ENCODE results near the gene TMEM141. TPM values are rescaled to one million over a fixed set of nuclear protein-coding genes. Genes with fewer than 3 reads are reported as not detected.
A peak's percentile ranks its signal among the peaks of the same experiment; 100 is the strongest.
"Not testable (repeated sequence)": the region's sequence is repeated elsewhere in the genome, so short reads cannot be mapped to it uniquely, and the experiment has no call there.

TMEM141 gene
- total RNA-seq, 2 donors from 2014 or later: 16.5 to 21.8 TPM

DNA sequence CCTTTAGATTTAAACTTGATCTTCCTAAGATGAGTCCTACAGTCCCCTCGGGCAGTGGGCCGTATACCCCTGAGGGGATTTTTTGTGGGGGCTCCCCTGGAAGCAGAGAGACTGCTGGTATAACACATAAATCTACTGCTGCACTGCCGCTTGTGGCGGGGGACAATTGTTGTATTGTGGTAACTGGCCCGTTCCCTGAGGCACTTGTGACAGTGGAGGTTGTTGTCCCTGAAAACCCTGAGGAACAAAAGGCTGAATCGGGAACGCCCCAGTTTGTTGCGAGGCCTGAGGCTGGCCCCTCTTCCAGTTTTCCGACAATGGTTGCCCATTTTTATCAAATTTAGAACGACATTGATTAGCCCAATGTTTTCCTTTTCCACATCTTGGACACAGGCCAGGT lies 4.7 kb upstream of the TMEM141 start:
- Mint-ChIP-seq H3K4me1 (peaks cover 21% of the 10 kb centered on the region), H3K27ac (peak overlapping the region; percentile 43), H3K36me3 (ENCODE audit: low read depth) (no peaks in the 10 kb centered on the region), H3K27me3 (peaks cover 10% of the 10 kb centered on the region), H3K4me3 (no peak overlapping the region)
- DNase-seq (no peak), ATAC-seq (no peak)
- no peaks in the 10 kb centered on the region for H3K9me3 ChIP-seq (ENCODE audit: control insufficient read depth, low read length, poor library complexity, severe bottlenecking)

DNA sequence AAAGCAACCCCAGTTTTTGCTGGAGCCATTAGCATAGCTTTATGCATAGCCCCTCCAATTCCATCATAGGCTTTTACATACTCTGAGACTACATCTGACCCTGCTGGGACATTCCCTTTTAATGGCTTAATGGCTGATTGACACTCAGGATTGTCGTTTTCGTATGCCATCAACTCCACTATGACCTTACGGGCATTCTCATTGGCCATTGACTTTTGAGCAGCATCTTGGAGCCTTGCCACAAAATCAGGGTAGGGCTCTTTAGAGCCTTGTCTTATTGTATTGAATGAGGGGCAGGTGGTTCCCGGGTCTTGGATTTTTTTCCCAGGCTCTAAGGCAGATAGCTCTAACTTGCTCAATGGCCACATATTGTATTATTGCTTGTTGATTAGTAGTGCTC lies 4.2 kb upstream of the TMEM141 start:
- H3K9me3 ChIP-seq (ENCODE audit: control insufficient read depth, low read length, poor library complexity, severe bottlenecking); ATAC-seq; H3K36me3 Mint-ChIP-seq (ENCODE audit: low read depth); H3K4me3 Mint-ChIP-seq; DNase-seq: not testable (repeated sequence)
- Mint-ChIP-seq H3K27ac (peak overlapping the region; percentile 43), H3K27me3 (peaks cover 10% of the 10 kb centered on the region), H3K4me1 (peaks cover 23% of the 10 kb centered on the region)

DNA sequence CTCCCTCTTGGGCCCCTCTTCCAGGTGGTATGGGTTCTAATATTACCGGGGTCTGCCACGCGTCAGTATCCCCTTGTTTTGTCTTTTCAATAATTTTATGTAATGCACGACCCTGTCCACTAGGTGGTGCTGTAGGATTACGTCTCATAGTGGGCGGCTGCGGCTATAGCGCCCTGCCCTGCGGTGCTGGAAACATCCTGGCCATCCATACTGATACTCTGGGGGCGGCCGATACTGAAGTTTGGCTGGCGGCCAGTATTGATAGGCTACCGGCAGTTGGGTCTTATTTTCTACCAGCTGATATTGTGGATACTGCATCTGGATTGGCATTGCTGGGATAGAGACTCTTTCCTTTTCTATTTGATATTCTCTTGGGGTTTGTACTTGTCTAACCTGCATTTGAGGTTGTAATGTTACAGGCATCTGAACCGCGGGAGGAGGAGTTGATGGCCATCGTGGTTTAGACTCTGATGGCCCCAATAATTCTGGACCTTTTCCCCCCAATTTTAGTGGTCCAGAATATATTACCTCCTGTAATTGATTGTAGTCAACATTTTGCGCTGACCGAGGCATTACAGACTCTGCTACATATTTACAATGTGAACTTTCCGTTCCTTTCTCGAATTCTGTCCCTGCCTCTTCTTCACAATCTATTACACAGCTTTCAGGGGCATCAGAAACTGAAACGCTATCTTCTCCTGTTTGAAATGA lies 3.3 kb upstream of the TMEM141 start:
- no peak for ATAC-seq
- H3K27me3 Mint-ChIP-seq: peaks cover 10% of the 10 kb centered on the region
- no peaks in the 10 kb centered on the region for H3K36me3 Mint-ChIP-seq (ENCODE audit: low read depth)
- H3K4me3 Mint-ChIP-seq: peak overlapping the region; percentile 36
- H3K4me1 Mint-ChIP-seq: peaks cover 27% of the 10 kb centered on the region
- no peaks in the 10 kb centered on the region for H3K9me3 ChIP-seq (ENCODE audit: control insufficient read depth, low read length, poor library complexity, severe bottlenecking)
- no peak overlapping the region for H3K27ac Mint-ChIP-seq
- peak; percentile 43 to 59 (median 45) for DNase-seq

DNA sequence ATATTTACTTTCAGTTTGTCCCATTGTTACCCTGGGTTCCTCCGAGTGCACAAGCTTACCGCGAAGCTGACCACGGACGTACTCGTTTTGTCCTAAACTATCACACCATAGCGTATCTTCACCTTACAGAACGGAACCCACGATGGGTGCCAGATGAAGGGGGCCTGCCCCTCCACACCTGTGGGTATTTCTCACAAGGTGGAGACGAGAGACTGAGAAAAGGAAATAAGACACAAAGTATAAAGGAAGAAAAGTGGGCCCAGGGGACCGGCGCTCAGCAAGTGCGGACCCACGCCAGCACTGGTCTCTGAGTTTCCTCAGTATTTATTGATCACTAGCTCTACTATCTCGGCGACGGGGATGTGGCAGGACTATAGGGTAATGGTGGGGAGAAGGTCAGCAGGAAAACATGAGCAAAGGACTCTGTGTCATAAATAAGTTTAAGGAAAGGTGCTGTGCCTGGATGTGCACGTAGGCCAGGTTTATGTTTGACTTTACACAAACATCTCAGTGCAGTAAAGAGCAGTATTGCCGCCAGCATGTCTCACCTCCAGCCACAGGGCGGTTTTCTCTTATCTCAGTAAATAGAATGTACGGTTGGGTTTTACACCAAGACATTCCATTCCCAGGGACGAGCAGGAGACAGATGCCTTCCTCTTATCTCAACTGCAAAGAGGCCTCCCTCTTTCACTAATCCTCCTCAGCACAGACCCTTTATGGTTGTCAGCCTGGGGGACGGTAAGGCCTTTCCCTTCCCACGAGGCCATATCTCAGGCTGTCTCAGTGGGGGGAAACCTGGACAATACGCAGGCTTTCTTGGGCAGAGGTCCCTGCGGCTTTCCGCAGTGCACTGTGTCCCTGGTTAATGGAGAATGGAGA lies 2.3 kb upstream of the TMEM141 start:
- not testable (repeated sequence) for H3K9me3 ChIP-seq (ENCODE audit: control insufficient read depth, low read length, poor library complexity, severe bottlenecking); ATAC-seq; H3K36me3 Mint-ChIP-seq (ENCODE audit: low read depth); H3K27ac Mint-ChIP-seq; H3K4me3 Mint-ChIP-seq; DNase-seq
- peaks cover 27% of the 10 kb centered on the region for H3K4me1 Mint-ChIP-seq
- H3K27me3 Mint-ChIP-seq: peaks cover 10% of the 10 kb centered on the region

DNA sequence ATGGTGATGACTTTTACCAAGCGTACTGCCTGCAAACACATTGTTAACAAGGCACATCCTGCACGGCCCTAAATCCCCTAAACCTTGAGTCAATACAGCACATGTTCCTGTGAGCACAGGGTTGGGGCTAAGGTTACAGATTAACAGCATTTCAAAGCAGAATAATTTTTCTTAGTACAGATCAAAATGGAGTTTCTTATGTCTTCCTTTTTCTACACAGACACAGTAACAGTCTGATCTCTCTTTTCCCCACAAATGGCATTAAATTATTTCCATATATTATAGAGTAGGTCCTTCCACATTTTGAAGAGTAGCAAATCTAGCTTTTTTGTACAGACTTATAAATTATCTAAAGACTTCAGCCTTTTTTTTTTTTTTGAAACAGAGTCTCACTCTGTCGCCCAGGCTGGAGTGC lies 1.6 kb upstream of the TMEM141 start:
- no peaks in the 10 kb centered on the region for H3K9me3 ChIP-seq (ENCODE audit: control insufficient read depth, low read length, poor library complexity, severe bottlenecking)
- Mint-ChIP-seq H3K27ac (no peak overlapping the region), H3K4me1 (peaks cover 27% of the 10 kb centered on the region), H3K4me3 (no peak overlapping the region), H3K27me3 (peaks cover 10% of the 10 kb centered on the region), H3K36me3 (ENCODE audit: low read depth) (no peaks in the 10 kb centered on the region)
- DNase-seq (no peak), ATAC-seq (no peak)

DNA sequence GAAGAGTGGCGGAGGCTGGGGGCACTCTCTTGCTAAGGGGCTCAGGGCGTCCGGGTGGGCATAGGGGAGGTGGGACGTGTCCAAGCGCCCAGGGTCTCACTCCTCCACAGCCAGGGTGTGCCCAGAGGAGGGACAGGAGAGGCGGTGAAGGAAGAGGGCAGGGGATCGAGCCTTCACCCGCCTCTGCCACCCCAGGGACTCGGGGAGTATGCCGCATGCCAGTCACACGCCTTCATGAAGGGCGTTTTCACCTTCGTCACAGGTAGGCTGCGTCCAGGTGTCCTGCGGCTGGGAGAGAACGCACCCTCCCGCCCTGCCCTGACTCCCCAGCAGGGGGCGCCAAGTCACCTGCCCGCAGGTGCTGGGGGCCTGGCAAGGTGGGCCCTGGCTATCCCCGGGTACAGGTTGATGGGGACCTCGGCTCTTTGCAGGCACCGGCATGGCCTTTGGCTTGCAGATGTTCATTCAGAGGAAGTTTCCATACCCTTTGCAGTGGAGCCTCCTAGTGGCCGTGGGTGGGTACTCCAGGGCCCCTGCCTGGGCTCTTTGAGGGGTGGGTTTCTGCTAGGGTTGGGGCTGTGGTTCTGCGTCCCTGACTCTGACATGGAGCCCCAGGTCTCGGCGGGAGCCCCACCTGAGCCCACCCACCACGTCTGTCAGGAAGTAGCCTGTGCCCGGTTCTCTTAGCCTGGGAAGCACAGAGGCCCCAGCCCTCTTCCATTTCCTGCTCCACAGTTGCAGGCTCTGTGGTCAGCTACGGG lies 552 bp downstream of the TMEM141 start:
- DNase-seq (peak; percentile 54 to 66 (median 61)), ATAC-seq (peak; percentile 30)
- no peaks in the 10 kb centered on the region for H3K9me3 ChIP-seq (ENCODE audit: control insufficient read depth, low read length, poor library complexity, severe bottlenecking)
- Mint-ChIP-seq H3K27me3 (peaks cover 4% of the 10 kb centered on the region), H3K36me3 (ENCODE audit: low read depth) (no peaks in the 10 kb centered on the region), H3K27ac (peak overlapping the region; percentile 56), H3K4me1 (peaks cover 27% of the 10 kb centered on the region), H3K4me3 (peak overlapping the region; percentile 84)

DNA sequence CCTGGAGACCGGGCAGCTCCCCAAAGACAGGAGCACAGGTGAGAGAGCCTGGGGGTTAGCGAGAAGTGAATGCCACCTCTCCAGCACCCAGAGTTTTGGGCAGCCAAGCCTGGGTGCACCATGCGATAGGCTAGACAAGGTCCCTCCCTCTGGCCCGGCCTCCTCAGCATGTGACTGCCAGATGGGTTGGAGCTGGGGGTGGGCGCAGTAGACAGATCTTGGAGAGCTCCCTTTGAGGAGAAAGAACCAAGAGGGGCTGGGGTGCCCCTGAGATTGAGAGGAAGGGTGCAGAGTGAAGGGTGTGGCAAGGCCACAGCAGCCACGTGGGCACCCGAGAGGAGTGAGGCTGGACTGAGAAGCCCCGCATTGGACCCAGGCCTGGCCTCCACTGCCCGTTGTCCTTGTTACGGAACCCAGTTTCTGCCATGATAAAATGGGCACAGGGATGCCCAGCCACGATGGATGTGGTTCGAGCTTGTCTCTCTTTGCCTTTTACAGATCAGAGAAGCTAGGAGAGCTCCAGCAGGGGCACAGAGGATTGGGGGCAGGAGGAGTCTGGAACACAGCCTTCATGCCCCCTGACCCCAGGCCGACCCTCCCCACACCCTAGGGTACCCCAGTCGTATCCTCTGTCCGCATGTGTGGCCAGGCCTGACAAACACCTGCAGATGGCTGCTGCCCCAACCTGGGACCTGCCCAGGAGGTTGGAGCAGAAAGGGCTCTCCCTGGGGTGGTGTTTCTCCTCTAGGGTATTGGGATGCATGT lies 1.4 kb downstream of the TMEM141 start:
- Mint-ChIP-seq H3K4me1 (peaks cover 24% of the 10 kb centered on the region), H3K36me3 (ENCODE audit: low read depth) (no peaks in the 10 kb centered on the region), H3K4me3 (no peak overlapping the region), H3K27ac (peak overlapping the region; percentile 56), H3K27me3 (peaks cover 1% of the 10 kb centered on the region)
- no peaks in the 10 kb centered on the region for H3K9me3 ChIP-seq (ENCODE audit: control insufficient read depth, low read length, poor library complexity, severe bottlenecking)
- ATAC-seq (no peak), DNase-seq (no peak)

DNA sequence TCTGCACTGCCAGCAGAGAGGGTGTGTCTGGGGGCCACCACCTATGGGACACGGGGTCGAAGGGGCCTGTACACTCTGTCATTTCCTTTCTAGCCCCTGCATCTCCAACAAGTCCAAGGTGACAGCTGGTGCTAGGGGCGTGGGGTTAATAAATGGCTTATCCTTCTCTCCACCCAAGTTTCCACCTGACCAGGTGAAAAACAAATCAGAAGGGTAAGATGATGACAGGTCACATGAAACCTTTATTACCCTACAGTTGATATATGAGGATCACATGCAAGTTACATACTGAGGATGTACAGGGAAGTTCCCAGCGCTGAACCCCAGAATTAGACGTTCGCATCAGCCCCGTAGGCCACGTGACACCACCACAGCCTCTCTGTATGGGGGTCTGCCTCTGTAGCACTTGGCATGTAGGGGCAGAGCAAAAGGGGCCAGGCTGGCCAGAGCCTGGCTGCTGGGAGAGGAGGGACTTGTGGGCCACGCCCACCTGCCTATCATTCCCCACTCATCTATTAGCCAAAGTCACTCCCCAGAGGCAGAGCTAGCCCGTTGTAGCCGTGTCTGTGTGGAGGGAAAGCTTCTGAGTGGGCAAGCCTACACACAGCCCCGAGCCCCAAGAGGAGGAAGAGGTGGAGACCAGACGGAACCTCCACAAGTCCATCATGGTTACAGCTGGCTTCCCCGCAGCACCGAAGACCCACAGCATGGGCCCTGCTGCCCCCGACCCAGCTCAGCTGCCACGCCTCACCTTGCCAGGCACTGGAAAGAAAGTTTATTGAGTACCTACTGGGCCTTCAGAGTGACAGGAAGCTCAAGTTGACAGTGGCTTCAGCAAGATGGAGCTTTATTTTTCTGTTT lies 2.2 kb downstream of the TMEM141 start:
- Mint-ChIP-seq H3K36me3 (ENCODE audit: low read depth) (no peaks in the 10 kb centered on the region), H3K27me3 (no peaks in the 10 kb centered on the region), H3K4me1 (peaks cover 17% of the 10 kb centered on the region), H3K27ac (no peak overlapping the region), H3K4me3 (no peak overlapping the region)
- no peaks in the 10 kb centered on the region for H3K9me3 ChIP-seq (ENCODE audit: control insufficient read depth, low read length, poor library complexity, severe bottlenecking)
- no peak for ATAC-seq
- no peak for DNase-seq

DNA sequence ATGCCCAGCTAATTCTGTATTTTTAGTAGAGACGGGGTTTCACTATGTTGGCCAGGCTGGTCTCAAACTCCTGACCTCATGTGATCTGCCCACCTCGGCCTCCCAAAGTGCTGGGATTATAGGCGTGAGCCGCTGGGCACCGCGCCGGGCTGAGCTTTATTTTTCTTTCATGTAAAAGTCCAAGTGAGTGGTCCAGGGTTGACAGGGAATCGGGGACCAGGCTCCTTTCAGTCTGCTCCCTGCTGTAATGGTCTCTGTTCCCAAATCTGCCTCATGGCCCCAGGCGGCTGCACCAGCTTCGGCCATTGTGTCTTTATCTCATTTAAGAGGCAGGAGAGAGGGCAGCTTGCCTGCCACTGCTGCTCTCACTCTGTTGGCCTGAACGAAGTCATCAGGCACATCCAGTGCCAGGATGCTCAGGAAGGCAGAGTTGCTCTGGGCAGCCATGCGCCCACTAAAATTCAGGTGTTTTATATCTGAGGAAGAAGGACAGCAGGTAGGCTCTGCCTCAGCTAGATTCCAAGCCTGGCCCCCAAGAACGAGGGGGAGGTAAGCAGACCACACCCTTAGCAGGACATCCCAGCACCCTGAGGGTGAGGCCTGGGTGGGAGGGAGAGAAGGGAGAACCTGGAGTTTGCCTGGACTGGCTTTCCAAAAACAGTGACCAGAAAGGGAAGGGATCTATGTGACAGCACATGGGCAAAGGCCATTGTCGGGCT lies 3.3 kb downstream of the TMEM141 start:
- ATAC-seq (no peak), DNase-seq (no peak)
- Mint-ChIP-seq H3K4me1 (peaks cover 10% of the 10 kb centered on the region), H3K36me3 (ENCODE audit: low read depth) (no peaks in the 10 kb centered on the region), H3K27ac (no peak overlapping the region), H3K27me3 (no peaks in the 10 kb centered on the region), H3K4me3 (no peak overlapping the region)
- no peaks in the 10 kb centered on the region for H3K9me3 ChIP-seq (ENCODE audit: control insufficient read depth, low read length, poor library complexity, severe bottlenecking)

DNA sequence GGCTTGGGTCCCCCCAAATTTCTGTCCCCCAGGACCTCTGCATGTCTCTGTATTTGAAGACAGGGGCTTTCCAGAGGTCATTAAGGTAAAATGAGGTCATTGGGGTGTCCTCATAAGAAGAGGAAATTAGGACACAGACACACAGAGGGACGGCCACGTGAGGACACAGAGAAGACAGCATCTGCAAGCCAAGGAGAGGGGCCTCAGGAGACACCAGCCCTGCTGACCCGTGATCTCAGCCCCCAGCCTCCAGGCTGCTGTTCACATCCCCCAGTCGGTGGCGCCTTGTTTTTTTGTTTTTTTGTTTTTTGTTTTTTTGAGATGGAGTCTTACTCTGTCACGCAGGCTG lies 3.8 kb downstream of the TMEM141 start:
- H3K9me3 ChIP-seq (ENCODE audit: control insufficient read depth, low read length, poor library complexity, severe bottlenecking): no peaks in the 10 kb centered on the region
- H3K4me1 Mint-ChIP-seq: peaks cover 10% of the 10 kb centered on the region
- ATAC-seq: no peak
- H3K36me3 Mint-ChIP-seq (ENCODE audit: low read depth): no peaks in the 10 kb centered on the region
- no peak overlapping the region for H3K27ac Mint-ChIP-seq
- H3K27me3 Mint-ChIP-seq: no peaks in the 10 kb centered on the region
- no peak overlapping the region for H3K4me3 Mint-ChIP-seq
- no peak for DNase-seq

DNA sequence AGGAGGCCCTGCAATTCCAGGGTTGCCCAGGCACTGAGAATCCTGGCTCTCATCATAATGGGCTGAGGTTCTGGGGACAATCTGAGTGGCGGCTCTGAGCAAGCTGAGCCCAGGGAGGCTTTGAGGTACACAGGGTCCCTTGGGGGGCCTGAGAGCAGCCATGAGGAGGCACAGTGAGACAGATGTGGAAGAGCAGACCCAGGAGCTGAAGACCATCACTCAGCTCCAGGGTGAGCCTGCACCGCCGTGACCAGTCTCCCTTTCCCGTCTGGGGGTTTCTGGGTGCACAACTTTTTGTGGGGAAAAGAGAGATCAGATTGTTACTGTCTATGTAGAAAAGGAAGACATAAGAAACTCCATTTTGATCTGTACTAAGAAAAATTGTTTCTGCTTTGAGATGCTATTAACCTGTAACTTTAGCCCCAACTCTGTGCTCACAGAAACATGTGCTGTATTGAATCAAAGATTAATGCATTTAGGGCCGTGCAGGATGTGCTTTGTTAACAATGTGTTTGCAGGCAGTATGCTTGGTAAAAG lies 5.2 kb downstream of the TMEM141 start, which contains the start of gene CCDC183:
TSS of gene CCDC183 (plus strand) at position 101 of the 537 bp plus-strand sequence. CDS start at position 161, 60 bp downstream.
- no peaks in the 10 kb centered on the region for H3K9me3 ChIP-seq (ENCODE audit: control insufficient read depth, low read length, poor library complexity, severe bottlenecking)
- DNase-seq (no peak), ATAC-seq (no peak)
- H3K27ac Mint-ChIP-seq: no peak within 1 kb of the TSS
- H3K4me1 Mint-ChIP-seq: peaks cover 16% of the 10 kb centered on the region
- peak within 1 kb of the TSS; percentile 31 for H3K4me3 Mint-ChIP-seq
- no peaks in the 10 kb centered on the region for H3K36me3 Mint-ChIP-seq (ENCODE audit: low read depth)
- H3K27me3 Mint-ChIP-seq: no peaks in the 10 kb centered on the region

All from T-helper 17 cell (primary cell).